Measurements from ENCODE around the gene TAF4B. TPM values are rescaled to one million over a fixed set of nuclear protein-coding genes. Genes with fewer than 3 reads are reported as not detected.

The TAF4B gene
- total and polyA plus RNA-seq, 9 donors, result 5.0 to 19.1 (median 7.8) TPM

GRCh38 chr18:26425148-26425531 is 198.9 kb downstream of the TAF4B start:
- TF ChIP-seq CTCF (IDR thresholded peaks at IDR 0.05) (no peak), POLR2A (IDR thresholded peaks at IDR 0.05) (no peak), EP300 (IDR thresholded peaks at IDR 0.05) (no peak)
- Histone ChIP-seq H3K4me3 (no peak overlapping the region), H3K4me1 (ENCODE audit: insufficient read depth) (no peaks in the 10 kb centered on the region), H3K27ac (no peak overlapping the region), H3K9me3 (no peaks in the 10 kb centered on the region), H3K27me3 (no peaks in the 10 kb centered on the region), H3K36me3 (no peaks in the 10 kb centered on the region)
- intact Hi-C loops (cut with DNase I), result no loop called here
- DNase-seq, result no peak
- WGBS, 3 donors, result 77 to 84% (median 82%) methylated on average over 5 of the region's 5 CpGs

GRCh38 chr18:26429535-26430226 is 203.4 kb downstream of the TAF4B start:
- TF ChIP-seq POLR2A (IDR thresholded peaks at IDR 0.05), result no peak
- no peak for TF ChIP-seq CTCF (IDR thresholded peaks at IDR 0.05)
- TF ChIP-seq EP300 (IDR thresholded peaks at IDR 0.05), result no peak
- H3K27ac ChIP-seq, result no peak overlapping the region
- no peaks in the 10 kb centered on the region for H3K36me3 ChIP-seq
- H3K9me3 ChIP-seq, result no peaks in the 10 kb centered on the region
- no peak for DNase-seq
- intact Hi-C loops (cut with DNase I), result no loop called here
- H3K27me3 ChIP-seq, result no peaks in the 10 kb centered on the region
- WGBS, 3 donors, result 21 to 29% (median 22%) methylated on average over 5 of the region's 5 CpGs
- no peak overlapping the region for H3K4me3 ChIP-seq
- H3K4me1 ChIP-seq (ENCODE audit: insufficient read depth), result no peaks in the 10 kb centered on the region

- no peak for TF ChIP-seq POLR2A (IDR thresholded peaks at IDR 0.05)
- TF ChIP-seq CTCF (IDR thresholded peaks at IDR 0.05), result no peak
- TF ChIP-seq EP300 (IDR thresholded peaks at IDR 0.05), result no peak
- no peaks in the 10 kb centered on the region for H3K9me3 ChIP-seq
- no peak for DNase-seq
- intact Hi-C loops (cut with DNase I), result no loop called here
- no peak overlapping the region for H3K27ac ChIP-seq
- H3K27me3 ChIP-seq, result no peaks in the 10 kb centered on the region
- H3K4me3 ChIP-seq, result no peak overlapping the region
- WGBS, 3 donors, result 82 to 88% (median 86%) methylated on average over 5 of the region's 5 CpGs
- H3K36me3 ChIP-seq, result no peaks in the 10 kb centered on the region
- H3K4me1 ChIP-seq (ENCODE audit: insufficient read depth), result no peaks in the 10 kb centered on the region
Observed at GRCh38 chr18:26432651-26433424, 206.6 kb downstream of the TAF4B start.

- intact Hi-C loops (cut with DNase I), result no loop called here
- DNase-seq, result no peak
- Histone ChIP-seq H3K9me3 (no peaks in the 10 kb centered on the region), H3K27me3 (no peaks in the 10 kb centered on the region), H3K36me3 (no peaks in the 10 kb centered on the region), H3K27ac (no peak overlapping the region), H3K4me1 (ENCODE audit: insufficient read depth) (no peaks in the 10 kb centered on the region), H3K4me3 (no peak overlapping the region)
- TF ChIP-seq POLR2A (IDR thresholded peaks at IDR 0.05), result no peak
- 44 to 99% (median 92%) methylated on average over 2 of the region's 2 CpGs for WGBS, 3 donors
Observed at GRCh38 chr18:26434887-26435286, 208.6 kb downstream of the TAF4B start.

Measured in ovary (tissue), 9 donors.